ENCODE measurements around the gene PM20D2.

The PM20D2 gene

GRCh38 chr6:89154131-89154530, 8.3 kb downstream of the PM20D2 start:
- Histone ChIP-seq H3K79me2 (ENCODE audit: control insufficient read depth, low read length) (peaks cover 54% of the 10 kb centered on the region), H3K4me2 (ENCODE audit: low read length) (no peak overlapping the region), H3K4me3 (ENCODE audit: low read length) (no peak overlapping the region), H3K9me2 (replicated peaks; ENCODE audit: control insufficient read depth, low read length) (no peaks in the 10 kb centered on the region), H4K20me1 (ENCODE audit: control insufficient read depth, insufficient read depth, low read depth, low read length) (no peaks in the 10 kb centered on the region), H3K9me3 (ENCODE audit: control insufficient read depth, insufficient read depth, low read length) (no peaks in the 10 kb centered on the region), H3K27me3 (ENCODE audit: control insufficient read depth, low read length) (no peaks in the 10 kb centered on the region), H3K36me3 (ENCODE audit: control insufficient read depth, low read length) (peaks cover 82% of the 10 kb centered on the region), H3K4me1 (ENCODE audit: control insufficient read depth, low read length) (peaks cover 8% of the 10 kb centered on the region), H3F3A (ENCODE audit: control insufficient read depth, insufficient read depth) (no peaks in the 10 kb centered on the region), H3K27ac (ENCODE audit: low read depth, low read length) (no peak overlapping the region)
- TF ChIP-seq EZH2phosphoT487 (IDR thresholded peaks at IDR 0.05; ENCODE audit: borderline replicate concordance, low read length) (no peak), CTCF (IDR thresholded peaks at IDR 0.05; ENCODE audit: low read depth, low read length, poor library complexity, severe bottlenecking) (no peak)

- H3K36me3 ChIP-seq (ENCODE audit: control insufficient read depth, low read length) = peaks cover 85% of the 10 kb centered on the region
- no peaks in the 10 kb centered on the region for H3K9me3 ChIP-seq (ENCODE audit: control insufficient read depth, insufficient read depth, low read length)
- 0 out of 2 replicates have a peak, but pooled peaks cover 3% of the 10 kb centered on the region for H4K20me1 ChIP-seq (ENCODE audit: control insufficient read depth, insufficient read depth, low read depth, low read length)
- no peak overlapping the region for H3K4me2 ChIP-seq (ENCODE audit: low read length)
- H3K9me2 ChIP-seq (replicated peaks; ENCODE audit: control insufficient read depth, low read length) = no peaks in the 10 kb centered on the region
- H3K27me3 ChIP-seq (ENCODE audit: control insufficient read depth, low read length) = no peaks in the 10 kb centered on the region
- no peak for TF ChIP-seq CTCF (IDR thresholded peaks at IDR 0.05; ENCODE audit: low read depth, low read length, poor library complexity, severe bottlenecking)
- no peak for TF ChIP-seq EZH2phosphoT487 (IDR thresholded peaks at IDR 0.05; ENCODE audit: borderline replicate concordance, low read length)
- peaks cover 8% of the 10 kb centered on the region for H3K79me2 ChIP-seq (ENCODE audit: control insufficient read depth, low read length)
- peaks cover 1% of the 10 kb centered on the region; the same call in 1 of the 2 replicates for H3F3A ChIP-seq (ENCODE audit: control insufficient read depth, insufficient read depth)
- H3K4me3 ChIP-seq (ENCODE audit: low read length) = no peak overlapping the region
- no peak overlapping the region for H3K27ac ChIP-seq (ENCODE audit: low read depth, low read length)
- no peaks in the 10 kb centered on the region for H3K4me1 ChIP-seq (ENCODE audit: control insufficient read depth, low read length)
Measured at GRCh38 chr6:89160331-89161092, 14.7 kb downstream of the PM20D2 start.

- peaks cover 79% of the 10 kb centered on the region for H3K36me3 ChIP-seq (ENCODE audit: control insufficient read depth, low read length)
- H3K79me2 ChIP-seq (ENCODE audit: control insufficient read depth, low read length) = peaks cover 2% of the 10 kb centered on the region
- no peaks in the 10 kb centered on the region for H3K9me3 ChIP-seq (ENCODE audit: control insufficient read depth, insufficient read depth, low read length)
- no peak overlapping the region for H3K27ac ChIP-seq (ENCODE audit: low read depth, low read length)
- H3K4me2 ChIP-seq (ENCODE audit: low read length) = no peak overlapping the region
- peaks cover 6% of the 10 kb centered on the region; the same call in 1 of the 2 replicates for H3F3A ChIP-seq (ENCODE audit: control insufficient read depth, insufficient read depth)
- H3K4me3 ChIP-seq (ENCODE audit: low read length) = no peak overlapping the region
- H3K27me3 ChIP-seq (ENCODE audit: control insufficient read depth, low read length) = no peaks in the 10 kb centered on the region
- H3K4me1 ChIP-seq (ENCODE audit: control insufficient read depth, low read length) = no peaks in the 10 kb centered on the region
- no peaks in the 10 kb centered on the region for H3K9me2 ChIP-seq (replicated peaks; ENCODE audit: control insufficient read depth, low read length)
- TF ChIP-seq EZH2phosphoT487 (IDR thresholded peaks at IDR 0.05; ENCODE audit: borderline replicate concordance, low read length) = no peak
- no peak for TF ChIP-seq CTCF (IDR thresholded peaks at IDR 0.05; ENCODE audit: low read depth, low read length, poor library complexity, severe bottlenecking)
- 0 out of 2 replicates have a peak, but pooled peaks cover 3% of the 10 kb centered on the region for H4K20me1 ChIP-seq (ENCODE audit: control insufficient read depth, insufficient read depth, low read depth, low read length)
Measured at GRCh38 chr6:89161326-89162046, 15.6 kb downstream of the PM20D2 start.

Data from DOHH2 (cell line).